Keratinocyte (primary cell): ENCODE results near the gene NOL7. TPM values are rescaled to one million over a fixed set of nuclear protein-coding genes. Genes with fewer than 3 reads are reported as not detected.

Experiments used
- DNase-seq: peaks from one replicate; pipeline ENCODE4 v3.0.0-alpha.2; 2011; ENCODE audit warnings: low read depth, missing footprints, low spot score
- FAIRE-seq: peaks from 2 replicates; lab custom pipeline; 2011; peaks lifted over from hg19 to GRCh38; lab: Jason Lieb, UNC
- H2AFZ ChIP-seq: 2 replicates; pipeline ENCODE4 v1.6.0; 2012; ENCODE audit warnings: low read length, control low read depth, inconsistent platforms; ENCODE audit not compliant: control insufficient read depth
- H3K27ac ChIP-seq: 2 replicates; pipeline ENCODE4 v1.5.1; 2011; ENCODE audit warnings: low read length; ENCODE audit not compliant: control insufficient read depth, insufficient read depth
- H3K27me3 ChIP-seq: 3 replicates; pipeline ENCODE4 v1.6.0; 2011; ENCODE audit warnings: low read length; ENCODE audit not compliant: control insufficient read depth, insufficient read depth; ENCODE audit errors: extremely low read depth
- H3K36me3 ChIP-seq, 2 experiments: 2 replicates in 1 of 2; 3 replicates in 1 of 2; pipeline ENCODE4 v1.5.1; 2011; ENCODE audit warnings: low read length in 2 of 2, mild to moderate bottlenecking in 1 of 2; ENCODE audit not compliant: control insufficient read depth in 2 of 2, insufficient read depth in 2 of 2; ENCODE audit errors: extremely low read depth in 1 of 2
- H3K4me1 ChIP-seq: 3 replicates; pipeline ENCODE4 v1.5.1; 2011; ENCODE audit warnings: low read length; ENCODE audit not compliant: control insufficient read depth, insufficient read depth; ENCODE audit errors: extremely low read depth
- H3K4me2 ChIP-seq: 3 replicates; pipeline ENCODE4 v1.6.0; 2011; ENCODE audit warnings: low read depth, low read length; ENCODE audit not compliant: control insufficient read depth, insufficient read depth; ENCODE audit errors: extremely low read depth
- H3K4me3 ChIP-seq, 3 experiments: fragments of 200-600 bp in 1 of 3; sonication (generic) in 1 of 3; 2 replicates in 2 of 3; 3 replicates in 1 of 3; pipeline ENCODE4 v1.5.1; 2011 to 2016; ENCODE audit warnings: low read length in 3 of 3, mild to moderate bottlenecking in 3 of 3, control low read depth in 2 of 3, inconsistent platforms in 1 of 3, low read depth in 1 of 3, mixed read lengths in 1 of 3, mixed run types in 1 of 3, moderate library complexity in 1 of 3; ENCODE audit not compliant: control insufficient read depth in 2 of 3, insufficient read depth in 2 of 3; ENCODE audit errors: extremely low read depth in 1 of 3
- H3K79me2 ChIP-seq: 2 replicates; pipeline ENCODE4 v1.6.0; 2012; ENCODE audit warnings: low read length; ENCODE audit not compliant: control insufficient read depth, insufficient read depth
- H3K9ac ChIP-seq: 3 replicates; pipeline ENCODE4 v1.6.0; 2011; ENCODE audit warnings: low read length; ENCODE audit not compliant: control insufficient read depth, insufficient read depth; ENCODE audit errors: extremely low read depth
- H3K9me1 ChIP-seq: 3 replicates; pipeline ENCODE4 v1.6.0; 2011; ENCODE audit warnings: low read length; ENCODE audit not compliant: control insufficient read depth, insufficient read depth; ENCODE audit errors: extremely low read depth
- H3K9me3 ChIP-seq: 2 replicates; pipeline ENCODE4 v1.5.1; 2012; ENCODE audit warnings: low read depth, low read length; ENCODE audit not compliant: control insufficient read depth
- H4K20me1 ChIP-seq: 3 replicates; pipeline ENCODE4 v1.6.0; 2011; ENCODE audit warnings: low read length; ENCODE audit not compliant: control insufficient read depth, insufficient read depth; ENCODE audit errors: extremely low read depth
- EZH2 ChIP-seq: IDR thresholded peaks from one replicate; pipeline ENCODE4 v1.6.1; 2012; ENCODE audit warnings: inconsistent platforms, mild to moderate bottlenecking, low read length, moderate library complexity
- dilution Hi-C: fragments of 300-500 bp; cut with MboI; formaldehyde crosslinking; loops from one replicate; pipeline ENCODE4 v1.7.0; 2020; ENCODE audit warnings: low sequenced_read_pairs; ENCODE audit not compliant: extremely low pct_ligation_motif_present
- polyA plus RNA-seq, 5 experiments: library from polyadenylated mRNA; depleted of rRNA in 3 of 5; stranded (reverse) in 3 of 5; stranded (forward) in 1 of 5; unstranded in 1 of 5; fragments of >200 nt; gene quantifications; 1 replicate in 1 of 5; 2 replicates in 3 of 5; 3 replicates in 1 of 5; pipeline versions ENCODE4 v1.2.1 to v1.2.3, GENCODE V29; 2011 to 2012; ENCODE audit warnings: missing spikeins in 2 of 5, low read depth in 1 of 5, low replicate concordance in 1 of 5
- TF ChIP-seq, protein P1 (sequence below), 3 experiments: IDR thresholded peaks in 1 of 3; conservative IDR thresholded peaks in 1 of 3; optimal IDR thresholded peaks in 1 of 3; 2 replicates in 2 of 3; 3 replicates in 1 of 3; pipeline versions ENCODE3 to v1.5.1; 2011; ENCODE audit warnings: low read length in 3 of 3, mild to moderate bottlenecking in 3 of 3, moderate library complexity in 2 of 3, control low read depth in 1 of 3, inconsistent platforms in 1 of 3; ENCODE audit not compliant: insufficient read depth in 2 of 3; ENCODE audit errors: extremely low read depth in 1 of 3

NOL7 gene
- polyA plus RNA-seq, 1 donor (not counting 4 experiments of a cell fraction or from before 2014, with no cell fraction given) = 45.3 TPM

DNA sequence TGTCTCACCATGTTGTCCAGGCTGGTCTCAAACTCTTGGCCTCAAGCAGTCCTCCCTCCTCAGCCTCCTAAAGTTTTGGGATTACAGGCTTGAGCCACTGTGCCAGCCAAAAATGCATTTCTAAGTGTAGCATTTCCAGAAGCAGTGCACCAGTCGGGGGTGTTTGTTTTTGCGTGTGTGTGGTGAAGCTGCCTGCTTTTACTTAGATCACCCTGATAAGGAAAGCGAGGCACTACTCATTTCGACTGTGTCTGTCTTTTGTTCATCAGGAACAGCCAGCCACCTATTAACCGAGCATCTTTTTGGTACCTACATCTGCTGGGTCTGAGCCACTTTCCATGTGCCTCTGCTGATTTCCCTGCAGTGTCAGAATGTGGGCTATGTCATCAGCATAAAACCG is 22.0 kb upstream of the NOL7 start:
- no peak for TF ChIP-seq EZH2
- TF ChIP-seq, protein P1, sequence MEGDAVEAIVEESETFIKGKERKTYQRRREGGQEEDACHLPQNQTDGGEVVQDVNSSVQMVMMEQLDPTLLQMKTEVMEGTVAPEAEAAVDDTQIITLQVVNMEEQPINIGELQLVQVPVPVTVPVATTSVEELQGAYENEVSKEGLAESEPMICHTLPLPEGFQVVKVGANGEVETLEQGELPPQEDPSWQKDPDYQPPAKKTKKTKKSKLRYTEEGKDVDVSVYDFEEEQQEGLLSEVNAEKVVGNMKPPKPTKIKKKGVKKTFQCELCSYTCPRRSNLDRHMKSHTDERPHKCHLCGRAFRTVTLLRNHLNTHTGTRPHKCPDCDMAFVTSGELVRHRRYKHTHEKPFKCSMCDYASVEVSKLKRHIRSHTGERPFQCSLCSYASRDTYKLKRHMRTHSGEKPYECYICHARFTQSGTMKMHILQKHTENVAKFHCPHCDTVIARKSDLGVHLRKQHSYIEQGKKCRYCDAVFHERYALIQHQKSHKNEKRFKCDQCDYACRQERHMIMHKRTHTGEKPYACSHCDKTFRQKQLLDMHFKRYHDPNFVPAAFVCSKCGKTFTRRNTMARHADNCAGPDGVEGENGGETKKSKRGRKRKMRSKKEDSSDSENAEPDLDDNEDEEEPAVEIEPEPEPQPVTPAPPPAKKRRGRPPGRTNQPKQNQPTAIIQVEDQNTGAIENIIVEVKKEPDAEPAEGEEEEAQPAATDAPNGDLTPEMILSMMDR (optimal IDR thresholded peaks at IDR 0.05 in 1 of 3, IDR thresholded peaks at IDR 0.05 in 1 of 3, conservative IDR thresholded peaks at IDR 0.05 in 1 of 3; ENCODE audit: extremely low read depth in 1 of 3, insufficient read depth in 2 of 3, low read length in 3 of 3) = no peak
- peaks cover under 1% of the 10 kb centered on the region for H3K4me1 ChIP-seq
- DNase-seq = no peak
- no peak overlapping the region for H3K4me2 ChIP-seq
- H3K27me3 ChIP-seq = no peaks in the 10 kb centered on the region
- FAIRE-seq = no peak
- no peaks in the 10 kb centered on the region for H3K79me2 ChIP-seq
- H3K9ac ChIP-seq = no peak overlapping the region
- H4K20me1 ChIP-seq = no peaks in the 10 kb centered on the region
- H3K9me1 ChIP-seq = no peaks in the 10 kb centered on the region
- no peak overlapping the region for H2AFZ ChIP-seq
- dilution Hi-C loops = no loop called here
- peaks cover 9 to 10% of the 10 kb centered on the region in 2 experiments for H3K36me3 ChIP-seq
- no peak overlapping the region for H3K4me3 ChIP-seq
- H3K27ac ChIP-seq = no peak overlapping the region
- H3K9me3 ChIP-seq = no peaks in the 10 kb centered on the region

DNA sequence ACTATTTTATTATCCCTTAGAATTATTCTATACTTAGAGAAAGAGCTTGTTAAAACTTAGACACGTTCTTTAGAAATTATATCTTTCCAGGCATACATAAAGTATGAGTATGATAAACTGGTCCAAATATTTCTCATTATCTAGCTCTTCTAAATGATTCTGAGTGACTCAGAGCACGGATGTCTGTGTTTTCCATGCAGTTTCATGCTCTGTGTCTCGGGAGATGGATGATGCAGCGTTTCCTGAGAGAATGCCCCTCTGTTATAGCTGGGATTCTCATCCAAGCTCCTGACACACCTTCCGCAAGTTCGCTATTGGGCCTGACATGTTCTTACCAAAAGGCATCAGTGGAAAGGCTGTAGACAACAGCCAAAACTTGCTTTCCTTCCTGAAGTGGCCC is 21.4 kb upstream of the NOL7 start:
- Histone ChIP-seq H3K27me3 (no peaks in the 10 kb centered on the region), H3K9me1 (no peaks in the 10 kb centered on the region), H2AFZ (no peak overlapping the region), H4K20me1 (no peaks in the 10 kb centered on the region), H3K36me3 (peaks cover 8 to 10% of the 10 kb centered on the region in 2 experiments), H3K79me2 (no peaks in the 10 kb centered on the region), H3K9ac (no peak overlapping the region), H3K4me1 (peaks cover 3% of the 10 kb centered on the region), H3K9me3 (no peaks in the 10 kb centered on the region), H3K4me2 (no peak overlapping the region), H3K4me3 (no peak overlapping the region), H3K27ac (no peak overlapping the region)
- no peak for DNase-seq
- dilution Hi-C loops = no loop called here
- no peak for FAIRE-seq
- TF ChIP-seq, protein P1 (optimal IDR thresholded peaks at IDR 0.05 in 1 of 3, IDR thresholded peaks at IDR 0.05 in 1 of 3, conservative IDR thresholded peaks at IDR 0.05 in 1 of 3; ENCODE audit: extremely low read depth in 1 of 3, insufficient read depth in 2 of 3, low read length in 3 of 3) = no peak
- no peak for TF ChIP-seq EZH2
